Effector memory CD4-positive, alpha-beta T cell (primary cell): ENCODE results near the gene ZBED4.

Experiments used
- DNase-seq, 3 donors: peaks; one replicate each; pipeline ENCODE4 v3.0.0-alpha.2; 2020
- H3K27ac ChIP-seq: 2 replicates; pipeline ENCODE4 v1.7.0; 2013; ENCODE audit warnings: mild to moderate bottlenecking, low read length, moderate library complexity; ENCODE audit not compliant: insufficient read depth, poor library complexity, severe bottlenecking
- H3K27me3 ChIP-seq: replicated peaks from 2 replicates; pipeline ENCODE4 v1.7.0; 2013; ENCODE audit warnings: mild to moderate bottlenecking, low read length; ENCODE audit not compliant: insufficient read depth, control insufficient read depth, poor library complexity, severe bottlenecking
- H3K36me3 ChIP-seq: 2 replicates; pipeline ENCODE4 v1.7.0; 2013; ENCODE audit warnings: mild to moderate bottlenecking, low read length, moderate library complexity; ENCODE audit not compliant: control insufficient read depth, insufficient read depth
- H3K4me1 ChIP-seq: 2 replicates; pipeline ENCODE4 v1.7.0; 2013; ENCODE audit warnings: low read length, mild to moderate bottlenecking; ENCODE audit not compliant: control insufficient read depth, insufficient read depth, poor library complexity, severe bottlenecking
- H3K4me3 ChIP-seq: 2 replicates; pipeline ENCODE4 v1.7.0; 2013; ENCODE audit warnings: low read length, low read depth, mild to moderate bottlenecking; ENCODE audit not compliant: insufficient read depth, poor library complexity, severe bottlenecking
- H3K9me3 ChIP-seq: 2 replicates; pipeline ENCODE4 v1.7.0; 2013; ENCODE audit warnings: mild to moderate bottlenecking, low read length, moderate library complexity; ENCODE audit not compliant: control insufficient read depth

ZBED4 gene

DNA sequence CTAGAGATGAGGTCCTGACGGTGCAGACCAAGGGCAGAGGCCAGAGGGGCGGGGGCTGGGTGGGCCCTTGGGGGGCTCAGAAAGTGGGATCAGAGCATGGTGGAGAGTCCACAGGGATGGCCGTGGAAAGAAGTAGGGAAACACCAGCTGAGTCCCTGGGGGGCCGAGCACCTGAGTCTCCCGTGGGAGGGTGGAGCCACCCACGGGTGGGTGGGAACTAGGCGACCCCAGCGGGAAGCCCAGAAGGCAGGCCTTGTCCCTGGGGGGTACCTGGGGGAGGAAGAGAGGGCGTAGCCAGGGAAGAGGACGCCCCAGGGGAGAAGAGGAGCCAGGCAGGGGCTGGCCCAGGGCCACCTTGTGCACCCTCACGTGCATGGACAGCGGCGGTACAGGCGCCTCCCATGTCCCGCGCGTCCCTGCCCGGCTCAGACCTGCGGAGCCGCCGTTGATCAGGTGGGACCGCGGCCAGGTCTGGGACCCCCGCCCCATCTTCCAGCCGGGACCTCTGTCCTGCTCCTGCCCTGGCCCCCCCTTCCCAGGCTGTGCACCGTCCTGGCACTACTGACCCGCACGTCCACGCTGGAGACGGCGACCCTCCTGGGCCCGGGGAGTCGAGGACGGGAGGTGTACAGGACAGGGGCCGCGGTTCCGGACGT, 75.0 kb downstream of the ZBED4 start:
- no peak overlapping the region for H3K4me3 ChIP-seq
- no peak for DNase-seq
- H3K4me1 ChIP-seq, result peaks cover 31% of the 10 kb centered on the region
- no peaks in the 10 kb centered on the region for H3K27me3 ChIP-seq
- H3K36me3 ChIP-seq, result no peaks in the 10 kb centered on the region
- no peaks in the 10 kb centered on the region for H3K9me3 ChIP-seq
- no peak overlapping the region for H3K27ac ChIP-seq

DNA sequence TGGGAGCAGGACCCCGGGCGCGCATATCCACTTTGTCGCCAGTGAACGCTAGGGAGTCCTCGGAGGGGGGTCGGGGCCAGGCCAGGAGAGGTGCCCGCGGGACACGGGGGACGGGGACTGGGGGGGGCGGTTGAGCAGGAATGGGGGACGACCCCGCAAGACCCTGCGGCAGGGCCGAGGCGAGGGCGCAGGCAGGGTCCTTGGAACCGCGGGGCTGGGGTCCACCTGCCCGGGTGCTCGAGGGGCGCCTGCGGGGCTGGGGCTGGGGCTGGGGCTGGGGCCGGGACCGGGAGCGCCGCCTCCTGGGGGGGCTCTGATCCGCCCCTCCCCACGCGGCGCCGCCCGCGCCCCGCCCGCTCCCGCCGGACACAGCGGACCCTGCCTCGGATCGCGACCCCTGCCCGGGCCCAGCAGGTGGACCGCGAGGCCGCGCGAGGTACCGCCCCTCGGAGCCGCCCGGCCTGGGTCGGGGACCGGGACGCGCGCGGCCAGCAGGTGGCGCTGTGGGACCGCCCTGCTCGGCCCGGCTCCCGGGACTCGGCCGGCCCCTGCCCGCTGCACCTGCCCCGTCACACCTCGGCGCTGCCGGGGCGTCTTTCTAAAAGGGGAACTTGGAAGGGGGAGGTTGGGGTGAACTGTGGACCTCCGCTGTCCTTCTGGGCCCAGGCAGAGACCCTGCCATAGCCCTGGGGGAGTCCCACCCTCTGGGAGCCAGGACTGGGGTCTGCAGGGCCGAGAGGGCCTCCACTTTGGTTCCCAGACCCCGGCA, 75.8 kb downstream of the ZBED4 start:
- H3K4me3 ChIP-seq, result no peak overlapping the region
- H3K4me1 ChIP-seq, result peaks cover 34% of the 10 kb centered on the region
- H3K27ac ChIP-seq, result peak overlapping the region; percentile 33
- no peaks in the 10 kb centered on the region for H3K9me3 ChIP-seq
- no peaks in the 10 kb centered on the region for H3K27me3 ChIP-seq
- no peaks in the 10 kb centered on the region for H3K36me3 ChIP-seq
- peak; percentile 54 to 70 (median 64) for DNase-seq

DNA sequence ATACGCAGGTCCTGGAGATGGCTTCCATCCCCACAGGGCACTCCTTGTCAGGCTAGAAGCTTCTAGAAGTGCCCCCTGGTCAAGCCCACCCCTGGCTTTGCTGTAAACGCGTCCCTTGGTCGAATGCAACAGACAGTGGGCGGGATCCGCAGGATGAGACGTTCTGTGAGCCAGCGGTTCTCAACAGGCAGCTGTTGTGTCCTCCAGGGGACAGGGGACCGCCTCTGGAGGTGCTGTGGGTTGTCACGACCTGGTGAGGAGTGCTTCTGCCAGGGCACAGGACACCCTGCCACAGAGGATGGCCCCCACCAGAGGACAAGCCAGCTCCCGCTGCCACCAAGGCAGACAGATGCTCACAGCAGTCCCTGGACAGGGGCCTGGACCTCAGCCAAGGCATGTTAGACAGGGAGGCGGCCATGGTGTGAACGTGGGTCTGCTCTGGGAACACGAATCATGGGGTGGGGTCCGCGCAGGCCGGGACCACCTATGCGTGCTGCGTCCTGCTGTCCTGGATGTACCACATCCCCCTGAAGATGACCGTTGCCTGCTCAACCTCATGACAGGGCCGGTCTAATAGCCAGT, 76.4 kb downstream of the ZBED4 start:
- peak overlapping the region; percentile 33 for H3K27ac ChIP-seq
- H3K4me3 ChIP-seq, result no peak overlapping the region
- peaks cover 39% of the 10 kb centered on the region for H3K4me1 ChIP-seq
- no peaks in the 10 kb centered on the region for H3K36me3 ChIP-seq
- DNase-seq, result no peak
- H3K9me3 ChIP-seq, result no peaks in the 10 kb centered on the region
- H3K27me3 ChIP-seq, result no peaks in the 10 kb centered on the region

DNA sequence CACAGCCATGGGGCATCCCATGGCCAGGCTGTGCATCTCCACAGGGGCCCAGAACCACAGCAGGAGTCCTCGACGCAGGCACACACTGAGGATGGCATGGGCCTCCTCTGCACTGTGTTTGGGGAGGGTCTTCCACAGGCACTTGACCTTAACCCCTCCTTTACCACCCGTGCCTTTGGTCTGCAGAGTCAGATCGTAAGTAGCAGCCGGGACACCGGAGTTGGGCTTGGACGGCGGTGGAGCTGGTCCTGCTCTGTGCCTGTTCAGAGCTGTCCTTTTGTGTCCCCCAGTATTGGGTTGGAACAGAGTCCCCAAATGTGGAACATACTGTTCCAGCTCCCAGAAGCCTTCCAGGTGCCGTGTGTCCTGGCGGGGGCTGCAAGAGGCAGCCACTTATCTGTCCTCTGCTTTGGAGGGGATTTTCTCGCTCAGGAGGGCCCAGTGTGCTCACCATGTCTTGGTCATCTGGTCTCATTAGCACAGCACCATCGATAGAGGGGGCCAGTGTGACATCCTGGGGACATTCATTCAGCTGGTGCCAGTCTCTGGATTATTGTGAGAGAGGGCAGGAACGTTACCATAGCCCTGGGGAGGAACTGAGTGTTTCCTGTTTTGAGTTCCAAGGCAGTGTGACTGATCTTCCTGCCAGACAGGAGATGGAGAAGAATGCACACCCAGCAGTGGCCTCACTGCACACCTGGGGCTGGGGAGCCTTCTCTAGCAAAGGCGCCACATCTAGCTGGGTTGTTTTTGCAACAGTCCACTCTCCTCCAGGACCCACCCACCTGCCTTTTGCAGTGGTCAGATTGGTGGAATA, 77.2 kb downstream of the ZBED4 start:
- Histone ChIP-seq H3K36me3 (no peaks in the 10 kb centered on the region), H3K4me1 (peaks cover 34% of the 10 kb centered on the region), H3K4me3 (no peak overlapping the region), H3K27ac (peak overlapping the region; percentile 10), H3K27me3 (no peaks in the 10 kb centered on the region), H3K9me3 (no peaks in the 10 kb centered on the region)
- peak in 1 of 3 donors; percentile 23 for DNase-seq

DNA sequence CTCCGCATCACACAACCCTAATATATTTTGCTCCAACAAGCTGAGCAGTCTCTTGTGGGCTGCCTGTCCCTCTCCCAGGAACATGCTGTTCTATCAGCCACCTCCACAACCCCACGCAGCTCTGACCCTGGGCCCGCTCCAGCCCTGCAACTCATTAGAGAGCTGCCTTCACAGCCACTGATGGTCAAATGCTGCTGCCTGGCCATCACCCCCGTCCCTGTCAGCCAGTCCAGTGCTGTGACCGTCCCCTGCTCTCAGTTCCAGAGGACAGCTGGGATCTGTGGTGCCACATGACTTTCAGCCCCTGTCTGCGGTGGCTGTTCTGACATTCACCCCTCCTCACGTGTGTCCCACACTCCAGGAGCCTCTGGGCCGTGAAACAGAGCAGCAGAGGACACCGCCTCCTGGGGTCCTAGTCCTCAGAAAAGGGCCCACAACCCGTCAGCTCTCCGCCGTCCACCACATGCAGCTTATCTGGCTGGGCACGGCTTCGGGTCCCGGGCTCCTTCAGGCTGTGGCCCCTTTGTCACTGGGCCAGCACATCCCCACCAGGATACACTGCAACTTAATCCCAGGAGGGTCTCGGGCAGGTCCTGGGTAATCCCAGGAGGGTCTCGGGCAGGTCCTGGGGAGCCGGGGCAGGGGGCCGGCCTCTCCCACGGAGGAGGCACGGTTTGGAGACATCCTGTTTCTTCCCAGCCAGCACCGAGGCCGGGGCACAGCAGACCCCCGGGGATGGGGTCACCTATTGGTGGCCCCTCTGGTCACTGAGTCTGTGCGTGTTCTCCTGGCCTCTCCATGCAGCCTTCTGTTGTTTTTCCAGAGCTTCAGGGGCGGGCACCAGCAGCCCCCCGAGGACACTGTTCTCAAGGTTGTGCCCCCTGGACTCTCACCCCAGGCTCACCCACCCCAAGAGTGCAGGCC, 79.9 kb downstream of the ZBED4 start:
- H3K27ac ChIP-seq, result peak overlapping the region; percentile 90
- H3K4me1 ChIP-seq, result peaks cover 41% of the 10 kb centered on the region
- H3K27me3 ChIP-seq, result no peaks in the 10 kb centered on the region
- no peaks in the 10 kb centered on the region for H3K36me3 ChIP-seq
- H3K4me3 ChIP-seq, result no peak overlapping the region
- no peak for DNase-seq
- H3K9me3 ChIP-seq, result no peaks in the 10 kb centered on the region

DNA sequence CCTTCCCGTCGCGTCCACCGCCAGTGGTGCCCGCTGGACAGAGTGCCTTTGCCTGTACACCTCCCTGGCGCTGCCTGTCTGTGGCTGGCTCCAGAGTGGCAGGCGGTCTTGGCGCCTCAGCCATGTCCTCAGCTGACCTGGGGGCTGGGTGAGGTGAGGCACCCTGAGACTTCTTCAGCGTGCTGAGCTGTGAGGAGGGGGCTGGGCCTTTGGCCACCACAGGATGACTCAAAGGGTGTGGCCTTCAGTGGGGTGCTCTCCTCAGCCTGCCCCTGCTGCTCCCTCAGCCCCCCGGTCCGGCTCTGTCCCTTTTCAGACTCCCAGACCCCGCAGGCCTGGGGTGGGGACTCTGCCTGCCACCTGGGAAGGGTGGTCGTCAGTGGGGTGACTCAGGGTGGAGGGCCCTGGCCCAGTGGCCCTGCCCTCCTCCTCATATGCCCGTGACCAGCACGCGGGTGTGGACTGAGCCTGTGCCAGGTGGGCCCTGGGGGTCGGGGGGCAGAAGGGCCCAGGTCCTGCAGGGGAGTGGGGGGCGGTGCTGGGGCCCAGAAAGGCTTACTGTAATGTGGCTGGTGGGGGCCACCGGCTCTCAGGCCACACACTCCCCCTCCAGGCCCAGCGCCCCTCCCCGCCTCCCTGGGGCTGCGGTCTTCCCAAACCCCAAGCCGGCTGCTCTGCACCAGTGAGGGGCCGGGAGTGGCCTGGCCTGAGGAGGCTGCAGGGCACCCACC, 80.7 kb downstream of the ZBED4 start:
- no peaks in the 10 kb centered on the region for H3K36me3 ChIP-seq
- H3K9me3 ChIP-seq, result no peaks in the 10 kb centered on the region
- H3K4me1 ChIP-seq, result peaks cover 38% of the 10 kb centered on the region
- DNase-seq, result peak; percentile 43 to 44 (median 44)
- peak overlapping the region; percentile 90 for H3K27ac ChIP-seq
- no peaks in the 10 kb centered on the region for H3K27me3 ChIP-seq
- H3K4me3 ChIP-seq, result peak overlapping the region; percentile 40

DNA sequence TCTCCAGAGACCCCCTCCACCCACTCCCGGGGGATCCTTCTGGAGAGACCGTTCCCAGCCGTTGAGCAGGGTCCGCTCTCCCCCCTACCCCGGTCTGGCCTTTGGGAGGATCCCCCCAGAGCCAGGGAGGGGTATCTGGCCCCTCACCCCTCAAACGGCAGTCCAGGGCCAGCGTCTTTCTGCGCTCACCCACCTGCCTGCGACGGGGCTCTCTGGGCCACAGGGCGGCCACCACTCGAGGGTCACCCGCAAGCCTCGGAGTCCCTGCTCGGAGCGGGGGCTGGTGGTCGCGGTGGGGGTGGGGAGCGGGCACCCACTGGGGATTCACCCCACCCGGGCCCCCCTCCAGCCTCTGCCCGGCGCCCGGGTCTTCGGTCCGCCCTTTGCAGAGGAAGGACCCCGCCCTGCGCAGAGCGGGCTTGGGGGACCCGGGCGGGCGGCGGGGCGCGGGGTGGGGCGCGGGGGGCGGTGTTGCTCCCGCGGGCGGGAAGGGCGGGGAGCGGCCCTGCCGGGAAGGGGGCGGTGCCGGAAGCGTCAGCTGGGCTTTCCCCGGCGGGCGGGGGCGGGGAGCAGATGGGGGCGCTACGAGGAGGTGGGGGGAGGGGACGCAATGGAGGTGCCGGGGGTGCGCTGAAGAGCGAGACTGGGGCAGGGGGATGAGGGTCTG, 81.4 kb downstream of the ZBED4 start:
- Histone ChIP-seq H3K27me3 (no peaks in the 10 kb centered on the region), H3K9me3 (no peaks in the 10 kb centered on the region), H3K36me3 (no peaks in the 10 kb centered on the region), H3K27ac (peak overlapping the region; percentile 90), H3K4me3 (peak overlapping the region; percentile 40), H3K4me1 (peaks cover 33% of the 10 kb centered on the region)
- DNase-seq, result peak; percentile 74 to 78 (median 77)

DNA sequence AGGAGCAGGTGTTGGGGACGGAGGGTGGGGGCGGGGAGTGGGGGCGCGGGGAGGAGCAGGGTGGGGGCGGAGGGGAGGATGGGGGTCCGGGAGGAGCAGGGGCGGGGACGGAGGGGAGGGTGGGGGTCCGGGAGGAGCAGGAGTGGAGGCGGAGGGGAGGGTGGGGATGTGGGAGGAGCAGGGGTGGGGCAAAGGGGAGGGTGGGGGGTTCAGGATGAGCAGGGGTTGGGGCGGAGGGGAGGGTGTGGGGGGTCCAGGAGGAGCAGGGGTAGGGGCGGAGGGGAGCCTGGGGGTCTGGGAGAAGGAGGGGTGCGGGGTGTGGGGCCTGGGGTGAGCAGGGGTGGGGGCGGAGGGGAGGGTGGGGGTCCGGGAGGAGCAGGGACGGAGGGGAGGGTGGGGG, 81.9 kb downstream of the ZBED4 start:
- no peak overlapping the region for H3K4me3 ChIP-seq
- H3K4me1 ChIP-seq, result peaks cover 30% of the 10 kb centered on the region
- H3K27me3 ChIP-seq, result no peaks in the 10 kb centered on the region
- H3K9me3 ChIP-seq, result no peaks in the 10 kb centered on the region
- H3K27ac ChIP-seq, result peak overlapping the region; percentile 90
- no peaks in the 10 kb centered on the region for H3K36me3 ChIP-seq
- DNase-seq, result no peak
